Activated T-helper 2 cell treated with anti-CD3 and anti-CD28 coated beads, Interferon-gamma antibody, Interleukin-2, Interleukin-4, amounts not matched to agents 10 μg/mL and 5 μg/mL and 100 μg/mL, durations not matched to agents 14 hours and 24 hours and 36 hours (primary cell): Measurements from ENCODE around the gene KANK2. TPM values are rescaled to one million over a fixed set of nuclear protein-coding genes. Genes with fewer than 3 reads are reported as not detected.
A peak's percentile ranks its signal among the peaks of the same experiment; 100 is the strongest.
"Not testable (repeated sequence)": the region's sequence is repeated elsewhere in the genome, so short reads cannot be mapped to it uniquely, and the experiment has no call there.

Source experiments
- DNase-seq: peaks from one replicate; pipeline ENCODE4 v3.0.0; 2021; ENCODE audit warnings: low spot score
- H3K27ac Mint-ChIP-seq: one replicate; pipeline ENCODE4 v1.8.0; 2021; ENCODE audit warnings: mixed read lengths
- H3K27me3 Mint-ChIP-seq: one replicate; pipeline ENCODE4 v1.8.0; 2021; ENCODE audit warnings: low read depth, mixed read lengths
- H3K36me3 Mint-ChIP-seq: one replicate; pipeline ENCODE4 v1.8.0; 2021; ENCODE audit warnings: low read depth, mixed read lengths
- H3K4me1 Mint-ChIP-seq: one replicate; pipeline ENCODE4 v1.8.0; 2021; ENCODE audit warnings: low read depth, mixed read lengths
- H3K4me3 Mint-ChIP-seq: one replicate; pipeline ENCODE4 v1.8.0; 2021; ENCODE audit warnings: low read depth, mild to moderate bottlenecking, moderate library complexity, mixed read lengths
- H3K9me3 Mint-ChIP-seq: one replicate; pipeline ENCODE4 v1.8.0; 2021; ENCODE audit warnings: mixed read lengths
- intact Hi-C: fragments of 100-400 bp; cut with micrococcal nuclease; formaldehyde crosslinking; loops from one replicate; pipeline ENCODE4 v1.15.1; 2023
- total RNA-seq: library from RNA; stranded (reverse); gene quantifications from 2 replicates; pipeline ENCODE4 v1.2.3, GENCODE V29; 2022

The KANK2 gene
- total RNA-seq, 1 donor from 2014 or later = 6.5 TPM

- no peaks in the 10 kb centered on the region for H3K9me3 Mint-ChIP-seq
- no peaks in the 10 kb centered on the region for H3K27me3 Mint-ChIP-seq
- DNase-seq = no peak
- no peak overlapping the region for H3K27ac Mint-ChIP-seq
- no peak overlapping the region for H3K4me3 Mint-ChIP-seq
- intact Hi-C loops = loop anchor here (10.0 kb wide), 1 partner anchor 97 kb away; no protein-coding TSS in a partner anchor
- peaks cover 3% of the 10 kb centered on the region for H3K4me1 Mint-ChIP-seq
- peaks cover 58% of the 10 kb centered on the region for H3K36me3 Mint-ChIP-seq
Measured at GRCh38 chr19:11131471-11131870, 65.9 kb downstream of the KANK2 start.

GRCh38 chr19:11130824-11131455, 66.4 kb downstream of the KANK2 start:
- no peak overlapping the region for H3K4me3 Mint-ChIP-seq
- H3K4me1 Mint-ChIP-seq = peaks cover under 1% of the 10 kb centered on the region
- intact Hi-C loops = loop anchor here (10.0 kb wide), 1 partner anchor 96 kb away; no protein-coding TSS in a partner anchor
- H3K9me3 Mint-ChIP-seq = no peaks in the 10 kb centered on the region
- no peaks in the 10 kb centered on the region for H3K27me3 Mint-ChIP-seq
- peaks cover 63% of the 10 kb centered on the region for H3K36me3 Mint-ChIP-seq
- H3K27ac Mint-ChIP-seq = no peak overlapping the region
- peak; percentile 60 for DNase-seq

GRCh38 chr19:11127905-11128304, 69.4 kb downstream of the KANK2 start:
- Mint-ChIP-seq H3K36me3 (peaks cover 63% of the 10 kb centered on the region), H3K4me1 (no peaks in the 10 kb centered on the region), H3K4me3 (no peak overlapping the region), H3K27ac (no peak overlapping the region), H3K9me3 (no peaks in the 10 kb centered on the region), H3K27me3 (no peaks in the 10 kb centered on the region)
- intact Hi-C loops = no loop called here
- DNase-seq = no peak

- peaks cover 53% of the 10 kb centered on the region for H3K36me3 Mint-ChIP-seq
- no peak overlapping the region for H3K27ac Mint-ChIP-seq
- no peaks in the 10 kb centered on the region for H3K4me1 Mint-ChIP-seq
- no peaks in the 10 kb centered on the region for H3K9me3 Mint-ChIP-seq
- no peak overlapping the region for H3K4me3 Mint-ChIP-seq
- H3K27me3 Mint-ChIP-seq = no peaks in the 10 kb centered on the region
- peak; percentile 55 for DNase-seq
- intact Hi-C loops = no loop called here
Measured at GRCh38 chr19:11125994-11126685, 71.2 kb downstream of the KANK2 start.

- H3K27me3 Mint-ChIP-seq, intact Hi-C loops: not testable (repeated sequence)
Measured at GRCh38 chr19:11124157-11124556, 73.2 kb downstream of the KANK2 start.

GRCh38 chr19:11123114-11123513, 74.2 kb downstream of the KANK2 start:
- intact Hi-C loops = no loop called here
- Mint-ChIP-seq H3K27ac (no peak overlapping the region), H3K27me3 (no peaks in the 10 kb centered on the region), H3K36me3 (peaks cover 62% of the 10 kb centered on the region), H3K9me3 (no peaks in the 10 kb centered on the region), H3K4me3 (no peak overlapping the region), H3K4me1 (no peaks in the 10 kb centered on the region)
- no peak for DNase-seq

More at GRCh38 chr19:11124157-11124556, 73.2 kb downstream of the KANK2 start:
- H3K4me3 Mint-ChIP-seq, H3K27ac Mint-ChIP-seq, H3K9me3 Mint-ChIP-seq, H3K4me1 Mint-ChIP-seq, DNase-seq: not testable (repeated sequence)
- peaks cover 56% of the 10 kb centered on the region for H3K36me3 Mint-ChIP-seq

- intact Hi-C loops, H3K27me3 Mint-ChIP-seq, DNase-seq, H3K4me1 Mint-ChIP-seq, H3K4me3 Mint-ChIP-seq, H3K9me3 Mint-ChIP-seq, H3K27ac Mint-ChIP-seq: not testable (repeated sequence)
- H3K36me3 Mint-ChIP-seq = peaks cover 62% of the 10 kb centered on the region
Measured at GRCh38 chr19:11121963-11122362, 75.4 kb downstream of the KANK2 start.

- DNase-seq = no peak
- H3K27ac Mint-ChIP-seq = no peak overlapping the region
Measured at GRCh38 chr19:11116507-11116906, 80.8 kb downstream of the KANK2 start.

GRCh38 chr19:11115895-11116446, 81.4 kb downstream of the KANK2 start:
- H3K9me3 Mint-ChIP-seq = no peaks in the 10 kb centered on the region
- intact Hi-C loops = no loop called here
- H3K4me3 Mint-ChIP-seq = no peak overlapping the region
- H3K27ac Mint-ChIP-seq = no peak overlapping the region
- no peak for DNase-seq
- H3K4me1 Mint-ChIP-seq = no peaks in the 10 kb centered on the region
- H3K36me3 Mint-ChIP-seq = peaks cover 80% of the 10 kb centered on the region
- H3K27me3 Mint-ChIP-seq = no peaks in the 10 kb centered on the region

More at GRCh38 chr19:11116507-11116906, 80.8 kb downstream of the KANK2 start:
- Mint-ChIP-seq H3K4me1 (no peaks in the 10 kb centered on the region), H3K9me3 (no peaks in the 10 kb centered on the region), H3K36me3 (peaks cover 80% of the 10 kb centered on the region), H3K4me3 (no peak overlapping the region), H3K27me3 (no peaks in the 10 kb centered on the region)
- intact Hi-C loops = no loop called here

GRCh38 chr19:11115042-11115441, 82.3 kb downstream of the KANK2 start:
- Mint-ChIP-seq H3K36me3 (peaks cover 77% of the 10 kb centered on the region), H3K4me1 (no peaks in the 10 kb centered on the region), H3K9me3 (no peaks in the 10 kb centered on the region)

More at GRCh38 chr19:11115042-11115441, 82.3 kb downstream of the KANK2 start:
- Mint-ChIP-seq H3K27me3 (no peaks in the 10 kb centered on the region), H3K4me3 (no peak overlapping the region), H3K27ac (no peak overlapping the region)
- intact Hi-C loops = no loop called here
- no peak for DNase-seq

Other genes starting within 250 kb of the KANK2 start
- gene SMARCA4, start 236.5 kb downstream of the KANK2 start, total RNA-seq = 149 and 158 TPM in 2 replicates
- 138 and 140 TPM in 2 replicates for gene LDLR, start 108.1 kb downstream of the KANK2 start, total RNA-seq
- gene SPC24, start 41.8 kb downstream of the KANK2 start, total RNA-seq = 38.3 and 38.8 TPM in 2 replicates
- not detected in 2 replicates for gene ANGPTL8, start 42.1 kb upstream of the KANK2 start, total RNA-seq
- 3.9 and 5.3 TPM in 2 replicates for gene DOCK6, start 65.0 kb upstream of the KANK2 start, total RNA-seq
- gene TSPAN16, start 98.6 kb upstream of the KANK2 start, total RNA-seq = not detected in 2 replicates
- 9.3 and 11.6 TPM in 2 replicates for gene RAB3D, start 142.1 kb upstream of the KANK2 start, total RNA-seq
- 34.0 and 34.9 TPM in 2 replicates for gene TMEM205, start 148.7 kb upstream of the KANK2 start, total RNA-seq
- gene CCDC159, start 149.0 kb upstream of the KANK2 start, total RNA-seq = 14.6 and 16.3 TPM in 2 replicates
- 2.6 and 3.4 TPM in 2 replicates for gene PLPPR2, start 157.9 kb upstream of the KANK2 start, total RNA-seq
- 2.6 and 2.8 TPM in 2 replicates for gene SWSAP1, start 177.1 kb upstream of the KANK2 start, total RNA-seq
- gene EPOR, start 186.8 kb upstream of the KANK2 start, total RNA-seq = 10.3 TPM in 2 replicates
- gene RGL3, start 221.8 kb upstream of the KANK2 start, total RNA-seq = not detected in 2 replicates
- 0.37 TPM in 1 of 2 replicates, not detected in the other for gene ODAD3, start 237.6 kb upstream of the KANK2 start, total RNA-seq
- 282 and 298 TPM in 2 replicates for gene PRKCSH, start 238.1 kb upstream of the KANK2 start, total RNA-seq